SK-N-SH (cell line): ENCODE measurements around the gene UBE2E2.

Experiments used
- EZH2phosphoT487 ChIP-seq: fragments of 200-600 bp; sonication (generic); IDR thresholded peaks from 2 replicates; pipeline ENCODE4 v1.6.1; 2017; ENCODE audit warnings: low read depth, mixed run types, mild to moderate bottlenecking, antibody characterized with exemption, moderate library complexity, borderline replicate concordance
- FOXM1 ChIP-seq: IDR thresholded peaks from 2 replicates; pipeline ENCODE4 v1.4.0; 2012; ENCODE audit warnings: low read depth, mild to moderate bottlenecking
- GATA2 ChIP-seq: sonication (generic); formaldehyde crosslinking; IDR thresholded peaks from 2 replicates; pipeline ENCODE4 v1.5.0; 2020; ENCODE audit warnings: mild to moderate bottlenecking, missing genetic modification reagents
- MEF2A ChIP-seq: IDR thresholded peaks from 2 replicates; pipeline ENCODE4 v1.4.0; 2012; ENCODE audit warnings: low read depth, borderline replicate concordance
- MXI1 ChIP-seq: IDR thresholded peaks from 2 replicates; pipeline ENCODE4 v1.6.1; 2012; ENCODE audit warnings: mild to moderate bottlenecking, low read depth, low read length, improper control_type of control experiment
- NFIC ChIP-seq: IDR thresholded peaks from 2 replicates; pipeline ENCODE4 v1.4.0; 2012; ENCODE audit warnings: borderline replicate concordance
- NRF1 ChIP-seq: IDR thresholded peaks from 2 replicates; pipeline ENCODE4 v1.6.1; 2012; ENCODE audit warnings: low read depth, mild to moderate bottlenecking, low read length
- POLR2AphosphoS5 ChIP-seq: IDR thresholded peaks from 2 replicates; pipeline ENCODE4 v1.6.1; 2012; ENCODE audit warnings: low read depth, low read length
- RXRA ChIP-seq: IDR thresholded peaks from 2 replicates; pipeline ENCODE4 v1.4.0; 2012; ENCODE audit warnings: low read depth, mild to moderate bottlenecking, borderline replicate concordance
- TCF12 ChIP-seq: IDR thresholded peaks from 2 replicates; pipeline ENCODE4 v1.4.0; 2012
- TF ChIP-seq, protein P1 (sequence below): IDR thresholded peaks from 2 replicates; pipeline ENCODE4 v1.4.0; 2012; ENCODE audit warnings: low read depth, borderline replicate concordance
- TF ChIP-seq, protein P2 (sequence below): fragments of 200-600 bp; sonication (generic); IDR thresholded peaks from 2 replicates; pipeline ENCODE4 v1.6.1; 2017; ENCODE audit warnings: antibody characterized with exemption, mild to moderate bottlenecking, moderate library complexity
- TF ChIP-seq, protein P3 (sequence below): IDR thresholded peaks from 2 replicates; pipeline ENCODE4 v1.6.1; 2012; ENCODE audit warnings: mild to moderate bottlenecking, low read depth, low read length, moderate library complexity

DNA sequence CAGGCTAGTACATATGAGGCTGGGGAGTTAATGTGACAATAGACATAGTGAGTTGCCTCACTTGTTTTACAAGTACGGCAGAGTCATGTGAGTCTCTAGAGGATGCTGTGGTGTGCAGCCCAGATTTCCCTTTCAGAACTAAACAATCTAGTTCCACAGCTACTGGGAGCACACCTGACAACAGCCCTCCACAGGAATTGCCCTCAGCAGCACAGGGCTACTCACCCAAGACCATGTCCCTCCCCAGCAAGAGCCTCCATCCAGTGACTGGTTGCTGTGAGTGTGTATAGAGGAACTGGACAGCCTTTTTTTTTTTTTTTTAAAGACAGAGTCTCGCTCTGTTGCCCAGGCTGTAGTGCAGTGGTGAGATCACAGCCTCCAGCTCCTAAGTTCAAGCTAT is 40.2 kb upstream of the UBE2E2 start:
- TF ChIP-seq NRF1 (no peak), EZH2phosphoT487 (no peak), FOXM1 (no peak), POLR2AphosphoS5 (no peak), GATA2 (CRISPR knock-in tag) (no peak), NFIC (no peak), MXI1 (no peak), TCF12 (no peak), RXRA (no peak), MEF2A (no peak)
- TF ChIP-seq, protein P1, sequence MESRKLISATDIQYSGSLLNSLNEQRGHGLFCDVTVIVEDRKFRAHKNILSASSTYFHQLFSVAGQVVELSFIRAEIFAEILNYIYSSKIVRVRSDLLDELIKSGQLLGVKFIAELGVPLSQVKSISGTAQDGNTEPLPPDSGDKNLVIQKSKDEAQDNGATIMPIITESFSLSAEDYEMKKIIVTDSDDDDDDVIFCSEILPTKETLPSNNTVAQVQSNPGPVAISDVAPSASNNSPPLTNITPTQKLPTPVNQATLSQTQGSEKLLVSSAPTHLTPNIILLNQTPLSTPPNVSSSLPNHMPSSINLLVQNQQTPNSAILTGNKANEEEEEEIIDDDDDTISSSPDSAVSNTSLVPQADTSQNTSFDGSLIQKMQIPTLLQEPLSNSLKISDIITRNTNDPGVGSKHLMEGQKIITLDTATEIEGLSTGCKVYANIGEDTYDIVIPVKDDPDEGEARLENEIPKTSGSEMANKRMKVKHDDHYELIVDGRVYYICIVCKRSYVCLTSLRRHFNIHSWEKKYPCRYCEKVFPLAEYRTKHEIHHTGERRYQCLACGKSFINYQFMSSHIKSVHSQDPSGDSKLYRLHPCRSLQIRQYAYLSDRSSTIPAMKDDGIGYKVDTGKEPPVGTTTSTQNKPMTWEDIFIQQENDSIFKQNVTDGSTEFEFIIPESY, result no peak
- TF ChIP-seq, protein P2, sequence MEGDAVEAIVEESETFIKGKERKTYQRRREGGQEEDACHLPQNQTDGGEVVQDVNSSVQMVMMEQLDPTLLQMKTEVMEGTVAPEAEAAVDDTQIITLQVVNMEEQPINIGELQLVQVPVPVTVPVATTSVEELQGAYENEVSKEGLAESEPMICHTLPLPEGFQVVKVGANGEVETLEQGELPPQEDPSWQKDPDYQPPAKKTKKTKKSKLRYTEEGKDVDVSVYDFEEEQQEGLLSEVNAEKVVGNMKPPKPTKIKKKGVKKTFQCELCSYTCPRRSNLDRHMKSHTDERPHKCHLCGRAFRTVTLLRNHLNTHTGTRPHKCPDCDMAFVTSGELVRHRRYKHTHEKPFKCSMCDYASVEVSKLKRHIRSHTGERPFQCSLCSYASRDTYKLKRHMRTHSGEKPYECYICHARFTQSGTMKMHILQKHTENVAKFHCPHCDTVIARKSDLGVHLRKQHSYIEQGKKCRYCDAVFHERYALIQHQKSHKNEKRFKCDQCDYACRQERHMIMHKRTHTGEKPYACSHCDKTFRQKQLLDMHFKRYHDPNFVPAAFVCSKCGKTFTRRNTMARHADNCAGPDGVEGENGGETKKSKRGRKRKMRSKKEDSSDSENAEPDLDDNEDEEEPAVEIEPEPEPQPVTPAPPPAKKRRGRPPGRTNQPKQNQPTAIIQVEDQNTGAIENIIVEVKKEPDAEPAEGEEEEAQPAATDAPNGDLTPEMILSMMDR, result no peak
- TF ChIP-seq, protein P3, sequence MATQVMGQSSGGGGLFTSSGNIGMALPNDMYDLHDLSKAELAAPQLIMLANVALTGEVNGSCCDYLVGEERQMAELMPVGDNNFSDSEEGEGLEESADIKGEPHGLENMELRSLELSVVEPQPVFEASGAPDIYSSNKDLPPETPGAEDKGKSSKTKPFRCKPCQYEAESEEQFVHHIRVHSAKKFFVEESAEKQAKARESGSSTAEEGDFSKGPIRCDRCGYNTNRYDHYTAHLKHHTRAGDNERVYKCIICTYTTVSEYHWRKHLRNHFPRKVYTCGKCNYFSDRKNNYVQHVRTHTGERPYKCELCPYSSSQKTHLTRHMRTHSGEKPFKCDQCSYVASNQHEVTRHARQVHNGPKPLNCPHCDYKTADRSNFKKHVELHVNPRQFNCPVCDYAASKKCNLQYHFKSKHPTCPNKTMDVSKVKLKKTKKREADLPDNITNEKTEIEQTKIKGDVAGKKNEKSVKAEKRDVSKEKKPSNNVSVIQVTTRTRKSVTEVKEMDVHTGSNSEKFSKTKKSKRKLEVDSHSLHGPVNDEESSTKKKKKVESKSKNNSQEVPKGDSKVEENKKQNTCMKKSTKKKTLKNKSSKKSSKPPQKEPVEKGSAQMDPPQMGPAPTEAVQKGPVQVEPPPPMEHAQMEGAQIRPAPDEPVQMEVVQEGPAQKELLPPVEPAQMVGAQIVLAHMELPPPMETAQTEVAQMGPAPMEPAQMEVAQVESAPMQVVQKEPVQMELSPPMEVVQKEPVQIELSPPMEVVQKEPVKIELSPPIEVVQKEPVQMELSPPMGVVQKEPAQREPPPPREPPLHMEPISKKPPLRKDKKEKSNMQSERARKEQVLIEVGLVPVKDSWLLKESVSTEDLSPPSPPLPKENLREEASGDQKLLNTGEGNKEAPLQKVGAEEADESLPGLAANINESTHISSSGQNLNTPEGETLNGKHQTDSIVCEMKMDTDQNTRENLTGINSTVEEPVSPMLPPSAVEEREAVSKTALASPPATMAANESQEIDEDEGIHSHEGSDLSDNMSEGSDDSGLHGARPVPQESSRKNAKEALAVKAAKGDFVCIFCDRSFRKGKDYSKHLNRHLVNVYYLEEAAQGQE, result no peak
